ENCODE measurements around the gene VPS37C.

- TF ChIP-seq POLR2A (IDR thresholded peaks at IDR 0.05) (no peak), CTCF (IDR thresholded peaks at IDR 0.05) (no peak), EP300 (IDR thresholded peaks at IDR 0.05) (no peak)
These were observed 6.9 kb upstream of the VPS37C start for GRCh38 chr11:61168042-61168688.

Measured in upper lobe of left lung (tissue), 4 donors.